GM12878 (cell line): ENCODE results near the gene MYL12A. TPM values are rescaled to one million over a fixed set of nuclear protein-coding genes. Genes with fewer than 3 reads are reported as not detected.
A peak's percentile ranks its signal among the peaks of the same experiment; 100 is the strongest.

ENCODE experiments used
- ASH2L ChIP-seq: fragments of 300-600, 200-600 bp; sonication (generic); IDR thresholded peaks from 2 replicates; pipeline ENCODE4 v1.6.1; 2017; ENCODE audit warnings: low read depth, mild to moderate bottlenecking, borderline replicate concordance
- BHLHE40 ChIP-seq, 2 experiments: fragments of 450-650 bp in 1 of 2; IDR thresholded peaks; 2 replicates each; pipeline ENCODE4 v1.6.1; 2011 to 2017; ENCODE audit warnings: low read depth in 2 of 2, borderline replicate concordance in 1 of 2, improper control_type of control experiment in 1 of 2, low read length in 1 of 2, mild to moderate bottlenecking in 1 of 2
- GABPA ChIP-seq: IDR thresholded peaks from 2 replicates; pipeline ENCODE4 v1.6.1; 2014; ENCODE audit warnings: antibody characterized with exemption, low read depth, mild to moderate bottlenecking, inconsistent platforms
- HDGF ChIP-seq: fragments of 450-650 bp; IDR thresholded peaks from 2 replicates; pipeline ENCODE4 v1.6.1; 2016; ENCODE audit warnings: antibody characterized with exemption
- LARP7 ChIP-seq: fragments of 450-650 bp; IDR thresholded peaks from 2 replicates; pipeline ENCODE4 v1.6.1; 2017; ENCODE audit warnings: mild to moderate bottlenecking
- MEF2B ChIP-seq: fragments of 450-650 bp; IDR thresholded peaks from 2 replicates; pipeline ENCODE4 v1.6.1; 2018; ENCODE audit warnings: mild to moderate bottlenecking, moderate library complexity; ENCODE audit not compliant: partially characterized antibody, poor library complexity, severe bottlenecking
- MTA2 ChIP-seq: fragments of 450-650 bp; IDR thresholded peaks from 2 replicates; pipeline ENCODE4 v1.6.1; 2016; ENCODE audit warnings: low read depth, mild to moderate bottlenecking, moderate library complexity
- NBN ChIP-seq: fragments of 450-650 bp; IDR thresholded peaks from 2 replicates; pipeline ENCODE4 v1.6.1; 2016
- NFYB ChIP-seq: IDR thresholded peaks from 2 replicates; pipeline ENCODE4 v1.6.1; 2011; ENCODE audit warnings: low read depth, mild to moderate bottlenecking, low read length, improper control_type of control experiment, moderate library complexity; ENCODE audit not compliant: insufficient read depth
- PAX8 ChIP-seq: fragments of 450-650 bp; IDR thresholded peaks from 2 replicates; pipeline ENCODE4 v1.6.1; 2017; ENCODE audit warnings: mild to moderate bottlenecking, moderate library complexity
- POLR2A ChIP-seq: IDR thresholded peaks from 2 replicates; pipeline ENCODE4 v1.6.1; 2011; ENCODE audit warnings: low read depth, mild to moderate bottlenecking, low read length
- POLR2AphosphoS5 ChIP-seq: IDR thresholded peaks from 2 replicates; pipeline ENCODE4 v1.6.1; 2011; ENCODE audit warnings: mild to moderate bottlenecking, low read length, inconsistent platforms
- POU2F2 ChIP-seq: IDR thresholded peaks from 3 replicates; pipeline ENCODE4 v1.6.1; 2011; ENCODE audit warnings: low read depth, mild to moderate bottlenecking, low read length, borderline replicate concordance
- RELB ChIP-seq: fragments of 450-650 bp; IDR thresholded peaks from 2 replicates; pipeline ENCODE4 v1.6.1; 2017; ENCODE audit warnings: low read depth, mild to moderate bottlenecking, moderate library complexity
- SIN3A ChIP-seq: IDR thresholded peaks from 2 replicates; pipeline ENCODE4 v1.6.1; 2012; ENCODE audit warnings: low read depth, low read length, improper control_type of control experiment
- SMAD1 ChIP-seq: fragments of 450-650 bp; IDR thresholded peaks from 2 replicates; pipeline ENCODE4 v1.6.1; 2018; ENCODE audit warnings: mild to moderate bottlenecking, low read depth; ENCODE audit not compliant: partially characterized antibody
- SMARCA5 ChIP-seq: fragments of 450-650 bp; IDR thresholded peaks from 2 replicates; pipeline ENCODE4 v1.6.1; 2017; ENCODE audit warnings: mild to moderate bottlenecking
- TARDBP ChIP-seq: IDR thresholded peaks from 2 replicates; pipeline ENCODE4 v1.6.1; 2016; ENCODE audit warnings: borderline replicate concordance
- ZBED1 ChIP-seq: IDR thresholded peaks from 2 replicates; pipeline ENCODE4 v1.6.1; 2016; ENCODE audit warnings: borderline replicate concordance
- ZBTB40 ChIP-seq: fragments of 450-650 bp; IDR thresholded peaks from 2 replicates; pipeline ENCODE4 v1.6.1; 2016; ENCODE audit warnings: mild to moderate bottlenecking, moderate library complexity, borderline replicate concordance
- ZNF274 ChIP-seq: IDR thresholded peaks from one replicate; pipeline ENCODE4 v1.8.0; 2011; ENCODE audit not compliant: insufficient read length, insufficient read depth
- ZSCAN29 ChIP-seq: fragments of 450-650 bp; IDR thresholded peaks from 2 replicates; pipeline ENCODE4 v1.6.1; 2017; ENCODE audit warnings: mild to moderate bottlenecking, moderate library complexity
- polyA plus RNA-seq, 11 experiments: library from polyadenylated mRNA; depleted of rRNA in 4 of 11; unstranded in 6 of 11; stranded (reverse) in 5 of 11; fragments of >200 nt; fragmentation: Nextera tagmentation in 4 of 11; fragmentation: Illumina TruSeq in 1 of 11; extraction: Ambion mirVana in 4 of 11; extraction: Trizol in 1 of 11; gene quantifications; 1 replicate in 1 of 11; 2 replicates in 10 of 11; pipeline versions ENCODE4 v1.2.1 to v1.2.3, GENCODE V29; 2011 to 2016; ENCODE audit warnings: inconsistent platforms in 2 of 11, missing spikeins in 2 of 11, low read depth in 1 of 11
- total RNA-seq, 4 experiments: library from RNA; depleted of rRNA in 3 of 4; stranded (reverse); fragments of >200 nt in 3 of 4; fragmentation: Illumina TruSeq in 1 of 4; extraction: Trizol in 1 of 4; gene quantifications; 2 replicates each; pipeline versions ENCODE4 v1.2.1 to v1.2.3, GENCODE V29; 2013 to 2021
- TF ChIP-seq, protein P1 (sequence below): fragments of 450-650 bp; IDR thresholded peaks from 2 replicates; pipeline ENCODE4 v1.6.1; 2017; ENCODE audit warnings: mild to moderate bottlenecking, low read depth, inconsistent platforms; ENCODE audit not compliant: poor library complexity, severe bottlenecking

Gene MYL12A
- total and polyA plus RNA-seq, 10 of the 15 experiments (the other 5 are each of a cell fraction or from before 2014, with no cell fraction given) = 488 to 1,663 (median 924) TPM

- TF ChIP-seq, protein P1, sequence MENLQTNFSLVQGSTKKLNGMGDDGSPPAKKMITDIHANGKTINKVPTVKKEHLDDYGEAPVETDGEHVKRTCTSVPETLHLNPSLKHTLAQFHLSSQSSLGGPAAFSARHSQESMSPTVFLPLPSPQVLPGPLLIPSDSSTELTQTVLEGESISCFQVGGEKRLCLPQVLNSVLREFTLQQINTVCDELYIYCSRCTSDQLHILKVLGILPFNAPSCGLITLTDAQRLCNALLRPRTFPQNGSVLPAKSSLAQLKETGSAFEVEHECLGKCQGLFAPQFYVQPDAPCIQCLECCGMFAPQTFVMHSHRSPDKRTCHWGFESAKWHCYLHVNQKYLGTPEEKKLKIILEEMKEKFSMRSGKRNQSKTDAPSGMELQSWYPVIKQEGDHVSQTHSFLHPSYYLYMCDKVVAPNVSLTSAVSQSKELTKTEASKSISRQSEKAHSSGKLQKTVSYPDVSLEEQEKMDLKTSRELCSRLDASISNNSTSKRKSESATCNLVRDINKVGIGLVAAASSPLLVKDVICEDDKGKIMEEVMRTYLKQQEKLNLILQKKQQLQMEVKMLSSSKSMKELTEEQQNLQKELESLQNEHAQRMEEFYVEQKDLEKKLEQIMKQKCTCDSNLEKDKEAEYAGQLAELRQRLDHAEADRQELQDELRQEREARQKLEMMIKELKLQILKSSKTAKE = peak; percentile 66
- TF ChIP-seq LARP7 (no peak), RELB (peak; percentile 71), SIN3A (no peak), NFYB (no peak), PAX8 (no peak), ZBED1 (no peak; the same call in 1 of the 2 replicates), MEF2B (peak; percentile 65), POLR2AphosphoS5 (no peak; the same call in 1 of the 2 replicates), NBN (no peak), TARDBP (no peak), SMAD1 (no peak), ZBTB40 (no peak), POU2F2 (no peak), GABPA (no peak), POLR2A (peak; percentile 46), ASH2L (no peak), MTA2 (peak; percentile 70; the same call in 1 of the 2 replicates), ZSCAN29 (no peak), HDGF (no peak), ZNF274 (no peak), SMARCA5 (no peak), BHLHE40 (IDR thresholded peaks at IDR 0.05; ENCODE audit: borderline replicate concordance in 1 of 2, low read depth in 2 of 2, low read length in 1 of 2) (no peak; a peak in 1 of 4 replicates)
Measured at GRCh38 chr18:3279201-3280185, 31.9 kb downstream of the MYL12A start (continued).
